Measurements from ENCODE around the gene ADAMTS14.

DNA sequence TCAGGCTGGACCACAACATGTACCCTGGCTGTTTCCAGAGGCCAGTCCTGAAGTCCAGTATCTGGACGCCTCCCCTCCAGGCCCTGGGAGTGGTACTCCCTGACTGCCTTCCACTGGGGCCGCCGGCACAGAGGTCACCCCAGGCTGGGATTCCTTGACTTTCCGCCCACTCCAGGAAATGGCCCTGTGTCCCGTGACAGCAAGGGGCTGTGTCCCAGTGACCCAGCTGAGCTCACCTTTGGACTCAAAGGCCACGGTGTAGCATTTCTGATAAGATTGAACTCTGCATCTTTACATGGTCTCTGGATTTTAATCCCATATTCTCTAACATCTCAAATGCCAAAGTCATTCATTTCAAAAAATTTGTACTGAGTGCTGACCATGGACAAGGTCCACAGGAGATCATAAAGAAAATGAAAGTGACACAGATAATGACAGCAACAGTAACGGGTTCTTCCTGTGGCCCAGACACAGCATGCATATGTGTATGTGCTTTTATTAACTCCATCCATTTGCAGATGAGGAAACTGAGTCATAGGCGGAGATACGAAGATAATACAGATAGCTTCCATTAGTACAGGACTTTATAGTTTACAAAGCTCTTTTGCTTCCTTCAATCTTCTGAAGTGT is 5.4 kb downstream of the ADAMTS14 start:
- TF ChIP-seq, protein P1, sequence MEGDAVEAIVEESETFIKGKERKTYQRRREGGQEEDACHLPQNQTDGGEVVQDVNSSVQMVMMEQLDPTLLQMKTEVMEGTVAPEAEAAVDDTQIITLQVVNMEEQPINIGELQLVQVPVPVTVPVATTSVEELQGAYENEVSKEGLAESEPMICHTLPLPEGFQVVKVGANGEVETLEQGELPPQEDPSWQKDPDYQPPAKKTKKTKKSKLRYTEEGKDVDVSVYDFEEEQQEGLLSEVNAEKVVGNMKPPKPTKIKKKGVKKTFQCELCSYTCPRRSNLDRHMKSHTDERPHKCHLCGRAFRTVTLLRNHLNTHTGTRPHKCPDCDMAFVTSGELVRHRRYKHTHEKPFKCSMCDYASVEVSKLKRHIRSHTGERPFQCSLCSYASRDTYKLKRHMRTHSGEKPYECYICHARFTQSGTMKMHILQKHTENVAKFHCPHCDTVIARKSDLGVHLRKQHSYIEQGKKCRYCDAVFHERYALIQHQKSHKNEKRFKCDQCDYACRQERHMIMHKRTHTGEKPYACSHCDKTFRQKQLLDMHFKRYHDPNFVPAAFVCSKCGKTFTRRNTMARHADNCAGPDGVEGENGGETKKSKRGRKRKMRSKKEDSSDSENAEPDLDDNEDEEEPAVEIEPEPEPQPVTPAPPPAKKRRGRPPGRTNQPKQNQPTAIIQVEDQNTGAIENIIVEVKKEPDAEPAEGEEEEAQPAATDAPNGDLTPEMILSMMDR (conservative IDR thresholded peaks at IDR 0.05; ENCODE audit: low read depth, low read length) = no peak
- no peak for TF ChIP-seq EZH2 (IDR thresholded peaks at IDR 0.05; ENCODE audit: low read length, unreplicated experiment)
- TF ChIP-seq EZH2phosphoT487 (IDR thresholded peaks at IDR 0.05; ENCODE audit: borderline replicate concordance, low read length) = no peak

Data from PC-3 (cell line).